PFSK-1 (cell line): ENCODE data around the gene IFT57.

Experiments
- FOXP2 ChIP-seq: optimal IDR thresholded peaks from 2 replicates; pipeline ENCODE3; 2011; ENCODE audit warnings: borderline replicate concordance, control low read depth, inconsistent platforms; ENCODE audit not compliant: insufficient read depth; ENCODE audit errors: extremely low read length, extremely low read depth
- POLR2AphosphoS5 ChIP-seq: IDR thresholded peaks from 2 replicates; pipeline ENCODE4 v1.6.1; 2012; ENCODE audit warnings: low read depth, mild to moderate bottlenecking, control low read depth, low read length, moderate library complexity
- REST ChIP-seq, 2 experiments: IDR thresholded peaks; 2 replicates each; pipeline versions ENCODE4 v1.6.1 to v1.8.0; 2011 to 2012; ENCODE audit warnings: low read depth in 2 of 2, low read length in 2 of 2, control low read depth in 1 of 2, inconsistent platforms in 1 of 2, mild to moderate bottlenecking in 1 of 2, moderate library complexity in 1 of 2; ENCODE audit not compliant: insufficient read depth in 1 of 2
- SIN3A ChIP-seq: IDR thresholded peaks from 2 replicates; pipeline ENCODE4 v1.6.1; 2012; ENCODE audit warnings: mild to moderate bottlenecking, low read length, moderate library complexity, borderline replicate concordance; ENCODE audit not compliant: insufficient read depth
- TAF1 ChIP-seq: IDR thresholded peaks from 2 replicates; pipeline ENCODE4 v1.6.1; 2012; ENCODE audit warnings: low read length, control low read depth, borderline replicate concordance; ENCODE audit not compliant: insufficient read depth

DNA sequence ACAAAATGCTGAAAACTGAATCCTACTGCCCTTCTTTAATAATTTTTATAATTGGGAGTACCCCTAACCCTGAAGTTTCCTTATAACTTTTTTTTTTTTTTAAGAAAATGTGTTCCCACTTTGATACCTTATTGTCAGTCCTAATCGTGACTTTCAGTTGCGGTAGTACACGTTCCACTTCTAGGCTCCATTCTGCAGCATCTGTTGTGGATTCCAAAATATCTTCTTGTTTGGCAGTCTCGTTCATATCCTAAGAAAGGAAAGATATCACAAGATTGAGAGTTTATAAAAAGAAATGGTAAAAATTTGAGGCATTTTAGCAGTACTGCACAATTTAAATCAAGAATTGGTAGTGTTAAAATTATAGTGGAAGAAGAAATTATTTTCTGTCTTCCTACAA, 30.8 kb downstream of the IFT57 start:
- TF ChIP-seq POLR2AphosphoS5 (no peak), FOXP2 (no peak), SIN3A (no peak), TAF1 (no peak), REST (IDR thresholded peaks at IDR 0.05; ENCODE audit: insufficient read depth in 1 of 2, low read depth in 2 of 2, low read length in 2 of 2) (no peak)
